Activated CD8-positive, alpha-beta memory T cell treated with anti-CD3 and anti-CD28 coated beads for 36 hours (primary cell): ENCODE measurements around the gene AGBL3. TPM values are rescaled to one million over a fixed set of nuclear protein-coding genes. Genes with fewer than 3 reads are reported as not detected.
"Not testable (repeated sequence)": the region's sequence is repeated elsewhere in the genome, so short reads cannot be mapped to it uniquely, and the experiment has no call there.

Experiments
- CTCF ChIA-PET: fragments of 350-600 bp; sonication (Branson Sonifier 250); formaldehyde crosslinking; loops from one replicate; lab custom pipeline; 2021; ENCODE audit warnings: antibody characterized with exemption; lab: Charles Lee
- POLR2A ChIA-PET: fragments of 350-600 bp; sonication (Branson Sonifier 250); formaldehyde crosslinking; loops from one replicate; lab custom pipeline; 2021; ENCODE audit warnings: antibody characterized with exemption; lab: Charles Lee
- total RNA-seq, 2 experiments: library from RNA; stranded (reverse); gene quantifications; one replicate each; pipeline ENCODE4 v1.2.3, GENCODE V29; 2021

Gene AGBL3
- total RNA-seq, 2 experiments from 2014 or later, result 2.2 to 3.4 TPM

- CTCF ChIA-PET, result no interaction called here
- POLR2A ChIA-PET, result no interaction called here
Observed at GRCh38 chr7:135109976-135110375, 123.7 kb downstream of the AGBL3 start.

GRCh38 chr7:135111379-135111778 lies 125.1 kb downstream of the AGBL3 start:
- POLR2A ChIA-PET, result no interaction called here
- CTCF ChIA-PET, result no interaction called here

- POLR2A ChIA-PET, result no interaction called here
- CTCF ChIA-PET, result no interaction called here
Observed at GRCh38 chr7:135114622-135115021, 128.3 kb downstream of the AGBL3 start.

- CTCF ChIA-PET, result no interaction called here
Observed at GRCh38 chr7:135117096-135117495, 130.8 kb downstream of the AGBL3 start.

GRCh38 chr7:135121868-135122267 lies 135.6 kb downstream of the AGBL3 start:
- CTCF ChIA-PET, result no interaction called here

More at GRCh38 chr7:135117096-135117495, 130.8 kb downstream of the AGBL3 start:
- POLR2A ChIA-PET, result no interaction called here

GRCh38 chr7:135124631-135125030 lies 138.3 kb downstream of the AGBL3 start:
- CTCF ChIA-PET, POLR2A ChIA-PET: not testable (repeated sequence)

More at GRCh38 chr7:135121868-135122267, 135.6 kb downstream of the AGBL3 start:
- POLR2A ChIA-PET, result no interaction called here

GRCh38 chr7:135128931-135129330 lies 142.6 kb downstream of the AGBL3 start:
- CTCF ChIA-PET, result no interaction called here
- POLR2A ChIA-PET, result no interaction called here

- ChIA-PET POLR2A (no interaction called here), CTCF (no interaction called here)
Observed at GRCh38 chr7:135129579-135129978, 143.3 kb downstream of the AGBL3 start.

GRCh38 chr7:135143885-135144668 lies 157.8 kb downstream of the AGBL3 start:
- POLR2A ChIA-PET, result no interaction called here

GRCh38 chr7:135147341-135147898 lies 161.1 kb downstream of the AGBL3 start:
- ChIA-PET CTCF (interaction anchor here (0.9 to 2.4 kb wide), 3 partner anchors 22 to 161 kb away, joined by 3 to 10 read pairs (median 5); partner anchors contain the start of gene AGBL3), POLR2A (interaction anchor here (0.7 to 2.9 kb wide), 6 partner anchors 13 to 161 kb away, joined by 3 to 23 read pairs (median 6); partner anchors contain the start of genes AGBL3 and CYREN)

More at GRCh38 chr7:135143885-135144668, 157.8 kb downstream of the AGBL3 start:
- CTCF ChIA-PET, result no interaction called here

- ChIA-PET CTCF (interaction anchor here (0.6 to 2.4 kb wide), 4 partner anchors 21 to 152 kb away, joined by 3 to 10 read pairs (median 4); no protein-coding TSS in a partner anchor), POLR2A (interaction anchor here (0.6 to 2.9 kb wide), 7 partner anchors 12 to 687 kb away, joined by 3 to 23 read pairs (median 5); partner anchors contain the start of genes AGBL3 and CYREN)
Observed at GRCh38 chr7:135147899-135148721, 161.8 kb downstream of the AGBL3 start, which contains the start of gene TMEM140. TMEM140 (plus strand) TSS chr7:135148072; CDS start chr7:135164442, 16,370 bp downstream.

- ChIA-PET POLR2A (interaction anchor here (1.7 kb wide), 1 partner anchor 21 kb away, joined by 4 read pairs; no protein-coding TSS in a partner anchor), CTCF (interaction anchor here (1.9 kb wide), 1 partner anchor 19 kb away, joined by 5 read pairs; no protein-coding TSS in a partner anchor)
Observed at GRCh38 chr7:135150072-135150782, 163.9 kb downstream of the AGBL3 start.

- POLR2A ChIA-PET, result interaction anchor here (1.7 kb wide), 1 partner anchor 20 kb away, joined by 4 read pairs; no protein-coding TSS in a partner anchor
- CTCF ChIA-PET, result interaction anchor here (0.9 to 1.9 kb wide), 2 partner anchors 14 to 18 kb away, joined by 3 to 5 read pairs; no protein-coding TSS in a partner anchor
Observed at GRCh38 chr7:135151132-135151531, 164.8 kb downstream of the AGBL3 start.

- POLR2A ChIA-PET, result interaction anchor here (1.7 kb wide), 1 partner anchor 20 kb away, joined by 4 read pairs; no protein-coding TSS in a partner anchor
- CTCF ChIA-PET, result interaction anchor here (0.9 to 1.9 kb wide), 2 partner anchors 14 to 18 kb away, joined by 3 to 5 read pairs; no protein-coding TSS in a partner anchor
Observed at GRCh38 chr7:135151533-135151932, 165.2 kb downstream of the AGBL3 start.

GRCh38 chr7:135152442-135152841 lies 166.1 kb downstream of the AGBL3 start:
- POLR2A ChIA-PET, result no interaction called here
- CTCF ChIA-PET, result no interaction called here

GRCh38 chr7:135154734-135155133 lies 168.4 kb downstream of the AGBL3 start:
- POLR2A ChIA-PET, result no interaction called here
- CTCF ChIA-PET, result no interaction called here

- CTCF ChIA-PET, result no interaction called here
- POLR2A ChIA-PET, result no interaction called here
Observed at GRCh38 chr7:135156290-135156689, 170.0 kb downstream of the AGBL3 start.

GRCh38 chr7:135158141-135158655 lies 171.9 kb downstream of the AGBL3 start:
- POLR2A ChIA-PET, result no interaction called here
- CTCF ChIA-PET, result no interaction called here
